Upper lobe of left lung (tissue), 6 donors: ENCODE results near the gene FDXR. TPM values are rescaled to one million over a fixed set of nuclear protein-coding genes. Genes with fewer than 3 reads are reported as not detected.

ENCODE experiments used
- ATAC-seq, 2 donors: fragments of 200-7000 bp; cut with Tn5 transposase; one replicate each; pipeline ENCODE4 v1.9.1; 2022; ENCODE audit warnings: mild to moderate bottlenecking in 2 of 2, moderate library complexity in 2 of 2; ENCODE audit not compliant: low FRiP score in 2 of 2
- DNase-seq, 2 donors: peaks; one replicate each; pipeline ENCODE4 v3.0.0-alpha.2; 2019 to 2020
- H3K27ac ChIP-seq, 4 donors: fragments of 200-600 bp; sonication (generic); one replicate each; pipeline ENCODE4 v1.5.1; 2016 to 2019
- H3K27me3 ChIP-seq, 4 donors: fragments of 200-600 bp; sonication (generic); one replicate each; pipeline ENCODE4 v1.5.1; 2017 to 2019
- H3K36me3 ChIP-seq, 4 donors: fragments of 200-600 bp; sonication (generic); one replicate each; pipeline ENCODE4 v1.5.1; 2016 to 2019
- H3K4me1 ChIP-seq, 4 donors: fragments of 200-600 bp; sonication (generic); one replicate each; pipeline ENCODE4 v1.5.1; 2018 to 2019
- H3K4me3 ChIP-seq, 4 donors: fragments of 200-600 bp; sonication (generic); one replicate each; pipeline ENCODE4 v1.5.1; 2017 to 2019; ENCODE audit warnings: mild to moderate bottlenecking in 2 of 4, moderate library complexity in 1 of 4
- H3K9me3 ChIP-seq, 4 donors: fragments of 200-600 bp; sonication (generic); one replicate each; pipeline ENCODE4 v1.5.1; 2018 to 2019
- CTCF ChIP-seq, 6 experiments: fragments of 450-650 bp in 4 of 6; fragments of 200-600 bp in 2 of 6; sonication (generic) in 2 of 6; IDR thresholded peaks; one replicate each; pipeline ENCODE4 v1.5.1; 2016 to 2019; ENCODE audit warnings: antibody characterized with exemption in 6 of 6
- EP300 ChIP-seq, 4 donors: sonication (generic); formaldehyde crosslinking; IDR thresholded peaks; one replicate each; pipeline ENCODE4 v1.5.1; 2017; ENCODE audit warnings: antibody characterized with exemption in 4 of 4, control low read depth in 2 of 4
- POLR2A ChIP-seq, 4 donors: fragments of 450-650 bp; IDR thresholded peaks; one replicate each; pipeline ENCODE4 v1.5.1; 2016 to 2017; ENCODE audit warnings: antibody characterized with exemption in 4 of 4, mild to moderate bottlenecking in 2 of 4
- POLR2AphosphoS5 ChIP-seq, 2 donors: sonication (generic); formaldehyde crosslinking; IDR thresholded peaks; one replicate each; pipeline ENCODE4 v1.5.1; 2017; ENCODE audit warnings: antibody characterized with exemption in 2 of 2
- WGBS, 2 donors: methylation state at CpG; one replicate each; pipeline ENCODE4 v1.1.5; 2017 to 2018; 5-methylcytosine and 5-hydroxymethylcytosine counted together
- total RNA-seq, 6 donors: library from RNA; depleted of rRNA in 4 of 6; stranded (reverse); fragments of >200 nt in 4 of 6; gene quantifications; one replicate each; pipeline versions ENCODE4 v1.1.0 to v1.2.1, GENCODE V29; 2016 to 2021
- donor health status: DM: no; HTN: no; CAD: no; lungs with moderate emphysema.
- donor health status: DM: no; HTN: yes; CAD: no; lungs with severe emphysema.

The FDXR gene
- total RNA-seq, 6 donors from 2014 or later: 6.8 to 15.1 (median 10.8) TPM

GRCh38 chr17:74864297-74864865 is 8.4 kb downstream of the FDXR start:
- no peak overlapping the region for H3K4me3 ChIP-seq

GRCh38 chr17:74863420-74864296 is 9.1 kb downstream of the FDXR start:
- ATAC-seq (no peak), DNase-seq (no peak)
- Histone ChIP-seq H3K4me3 (no peak overlapping the region), H3K36me3 (no peaks in the 10 kb centered on the region), H3K27ac (no peak overlapping the region), H3K9me3 (no peaks in the 10 kb centered on the region), H3K27me3 (peaks cover 2 to 37% (median 28%) of the 10 kb centered on the region in 4 donors), H3K4me1 (peaks cover 26 to 35% (median 32%) of the 10 kb centered on the region in 4 donors)
- WGBS, 2 donors: 91% methylated on average over 18 to 25 of the region's 25 CpGs
- TF ChIP-seq POLR2A (IDR thresholded peaks at IDR 0.05) (no peak), EP300 (IDR thresholded peaks at IDR 0.05) (no peak), CTCF (IDR thresholded peaks at IDR 0.05) (no peak), POLR2AphosphoS5 (IDR thresholded peaks at IDR 0.05) (no peak)

More at GRCh38 chr17:74864297-74864865, 8.4 kb downstream of the FDXR start:
- H3K36me3 ChIP-seq: no peaks in the 10 kb centered on the region
- no peaks in the 10 kb centered on the region for H3K9me3 ChIP-seq
- no peak for TF ChIP-seq POLR2A (IDR thresholded peaks at IDR 0.05)
- TF ChIP-seq CTCF (IDR thresholded peaks at IDR 0.05): no peak
- TF ChIP-seq POLR2AphosphoS5 (IDR thresholded peaks at IDR 0.05): no peak
- TF ChIP-seq EP300 (IDR thresholded peaks at IDR 0.05): no peak
- peaks cover 26 to 36% (median 30%) of the 10 kb centered on the region in 4 donors for H3K4me1 ChIP-seq
- peaks cover 2 to 29% (median 21%) of the 10 kb centered on the region in 4 donors for H3K27me3 ChIP-seq
- no peak overlapping the region for H3K27ac ChIP-seq
- no peak for ATAC-seq
- WGBS, 2 donors: 94 to 98% methylated on average over 5 to 12 of the region's 15 CpGs
- no peak for DNase-seq

- no peak for TF ChIP-seq CTCF (IDR thresholded peaks at IDR 0.05)
- no peak for TF ChIP-seq POLR2A (IDR thresholded peaks at IDR 0.05)
- no peak for TF ChIP-seq POLR2AphosphoS5 (IDR thresholded peaks at IDR 0.05)
- no peak for TF ChIP-seq EP300 (IDR thresholded peaks at IDR 0.05)
- WGBS, 2 donors: 80 to 91% methylated on average over 4 to 6 of the region's 6 CpGs
- peaks cover 2 to 38% (median 28%) of the 10 kb centered on the region in 4 donors for H3K27me3 ChIP-seq
- no peaks in the 10 kb centered on the region for H3K36me3 ChIP-seq
- ATAC-seq (no peak), DNase-seq (no peak)
- H3K27ac ChIP-seq: no peak overlapping the region
- H3K4me3 ChIP-seq: no peak overlapping the region
- peaks cover 26 to 31% (median 30%) of the 10 kb centered on the region in 4 donors for H3K4me1 ChIP-seq
- H3K9me3 ChIP-seq: no peaks in the 10 kb centered on the region
These were observed 9.9 kb downstream of the FDXR start for GRCh38 chr17:74862919-74863318.

- peak in 1 of 2 donors; percentile 71 for DNase-seq
- Histone ChIP-seq H3K9me3 (no peaks in the 10 kb centered on the region), H3K27ac (no peak overlapping the region), H3K4me1 (peaks cover 26 to 31% (median 29%) of the 10 kb centered on the region in 4 donors), H3K36me3 (no peaks in the 10 kb centered on the region), H3K4me3 (peak overlapping the region in 1 of 4 donors; percentile 25), H3K27me3 (peaks cover 2 to 38% (median 28%) of the 10 kb centered on the region in 4 donors)
- 48 to 53% methylated on average over 23 to 25 of the region's 25 CpGs for WGBS, 2 donors
- peak in 1 of 2 donors; percentile 71 for ATAC-seq
- no peak for TF ChIP-seq POLR2A (IDR thresholded peaks at IDR 0.05)
- peak; percentile 52 to 82 (median 68) for TF ChIP-seq CTCF (IDR thresholded peaks at IDR 0.05)
- no peak for TF ChIP-seq POLR2AphosphoS5 (IDR thresholded peaks at IDR 0.05)
- TF ChIP-seq EP300 (IDR thresholded peaks at IDR 0.05): no peak
These were observed 10.5 kb downstream of the FDXR start for GRCh38 chr17:74862108-74862901.
